ENCODE results near the gene PRKAG2. TPM values are rescaled to one million over a fixed set of nuclear protein-coding genes. Genes with fewer than 3 reads are reported as not detected.
A peak's percentile ranks its signal among the peaks of the same experiment; 100 is the strongest.

PRKAG2 gene
- total RNA-seq, 1 donor from 2014 or later, result 17.9 TPM

DNA sequence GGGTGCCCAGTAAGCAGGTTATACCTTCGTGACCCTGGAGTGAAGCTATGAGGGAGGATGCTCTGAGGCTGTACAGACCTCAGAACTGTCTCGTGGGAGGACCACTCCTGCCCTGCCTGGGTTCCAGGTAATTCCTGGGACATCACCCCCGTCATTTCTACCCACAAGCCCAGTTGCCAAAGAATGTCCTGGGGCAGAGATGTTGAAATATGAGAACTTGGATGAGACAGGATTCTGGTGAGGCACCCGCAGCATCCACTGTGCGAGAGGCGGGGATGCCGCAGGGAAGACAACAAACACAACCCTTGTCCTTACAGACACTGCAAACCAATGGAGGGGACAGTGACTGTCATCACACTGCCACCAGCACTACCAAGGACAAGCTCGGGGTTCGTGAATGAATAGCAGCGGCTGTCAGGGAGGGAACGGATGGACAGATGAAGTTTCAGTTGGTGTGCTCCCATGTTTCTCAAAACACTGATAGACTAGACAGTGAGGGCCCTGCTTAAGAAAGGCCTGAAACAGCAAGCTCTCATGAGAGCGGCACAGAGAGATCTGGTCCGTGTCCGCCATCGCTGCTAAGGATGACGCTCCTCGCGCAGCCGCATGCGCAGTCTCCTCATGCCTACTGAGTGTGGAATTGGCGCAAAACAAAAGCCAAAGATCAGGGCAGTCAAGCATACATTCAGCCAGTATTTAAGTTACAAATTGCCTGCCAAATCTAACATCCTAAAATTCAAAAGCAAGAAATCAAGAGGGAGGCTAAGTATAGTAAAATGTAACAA lies 275.2 kb downstream of the PRKAG2 start:
- no peaks in the 10 kb centered on the region for H3K9me3 Mint-ChIP-seq
- H3K27ac Mint-ChIP-seq, result no peak overlapping the region
- peaks cover 16% of the 10 kb centered on the region for H3K4me1 Mint-ChIP-seq (ENCODE audit: unreplicated experiment)
- H3K36me3 Mint-ChIP-seq, result peaks cover 4% of the 10 kb centered on the region
- DNase-seq (ENCODE audit: extremely low spot score, unreplicated experiment), result peak; percentile 39
- TF ChIP-seq, protein P1, sequence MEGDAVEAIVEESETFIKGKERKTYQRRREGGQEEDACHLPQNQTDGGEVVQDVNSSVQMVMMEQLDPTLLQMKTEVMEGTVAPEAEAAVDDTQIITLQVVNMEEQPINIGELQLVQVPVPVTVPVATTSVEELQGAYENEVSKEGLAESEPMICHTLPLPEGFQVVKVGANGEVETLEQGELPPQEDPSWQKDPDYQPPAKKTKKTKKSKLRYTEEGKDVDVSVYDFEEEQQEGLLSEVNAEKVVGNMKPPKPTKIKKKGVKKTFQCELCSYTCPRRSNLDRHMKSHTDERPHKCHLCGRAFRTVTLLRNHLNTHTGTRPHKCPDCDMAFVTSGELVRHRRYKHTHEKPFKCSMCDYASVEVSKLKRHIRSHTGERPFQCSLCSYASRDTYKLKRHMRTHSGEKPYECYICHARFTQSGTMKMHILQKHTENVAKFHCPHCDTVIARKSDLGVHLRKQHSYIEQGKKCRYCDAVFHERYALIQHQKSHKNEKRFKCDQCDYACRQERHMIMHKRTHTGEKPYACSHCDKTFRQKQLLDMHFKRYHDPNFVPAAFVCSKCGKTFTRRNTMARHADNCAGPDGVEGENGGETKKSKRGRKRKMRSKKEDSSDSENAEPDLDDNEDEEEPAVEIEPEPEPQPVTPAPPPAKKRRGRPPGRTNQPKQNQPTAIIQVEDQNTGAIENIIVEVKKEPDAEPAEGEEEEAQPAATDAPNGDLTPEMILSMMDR (conservative IDR thresholded peaks at IDR 0.05), result no peak
- H3K27me3 Mint-ChIP-seq, result no peaks in the 10 kb centered on the region
- H3K4me3 Mint-ChIP-seq, result no peak overlapping the region

DNA sequence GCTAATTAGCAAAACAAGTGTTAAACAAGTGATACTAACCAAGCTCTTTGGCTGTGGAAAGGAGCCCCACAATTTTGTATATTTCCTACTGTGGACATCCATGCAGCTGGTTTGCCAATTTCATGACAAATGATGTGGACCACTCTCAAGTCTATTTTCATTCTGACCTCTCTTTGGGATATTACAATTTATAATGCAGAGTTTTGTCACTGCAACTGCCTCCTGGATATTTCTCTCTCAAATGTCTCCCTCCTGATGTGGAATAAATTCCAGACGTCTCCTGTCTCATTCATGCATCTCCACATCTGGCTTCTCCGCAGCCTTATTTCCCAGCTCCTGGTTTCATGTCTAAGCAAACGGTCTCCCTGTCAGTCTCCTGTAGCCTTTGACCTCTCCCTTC lies 276.6 kb downstream of the PRKAG2 start:
- Mint-ChIP-seq H3K9me3 (no peaks in the 10 kb centered on the region), H3K27ac (peak overlapping the region; percentile 17), H3K36me3 (peaks cover 4% of the 10 kb centered on the region), H3K4me1 (ENCODE audit: unreplicated experiment) (peaks cover 16% of the 10 kb centered on the region), H3K4me3 (no peak overlapping the region), H3K27me3 (no peaks in the 10 kb centered on the region)
- TF ChIP-seq, protein P1 (conservative IDR thresholded peaks at IDR 0.05), result no peak
- no peak for DNase-seq (ENCODE audit: extremely low spot score, unreplicated experiment)

DNA sequence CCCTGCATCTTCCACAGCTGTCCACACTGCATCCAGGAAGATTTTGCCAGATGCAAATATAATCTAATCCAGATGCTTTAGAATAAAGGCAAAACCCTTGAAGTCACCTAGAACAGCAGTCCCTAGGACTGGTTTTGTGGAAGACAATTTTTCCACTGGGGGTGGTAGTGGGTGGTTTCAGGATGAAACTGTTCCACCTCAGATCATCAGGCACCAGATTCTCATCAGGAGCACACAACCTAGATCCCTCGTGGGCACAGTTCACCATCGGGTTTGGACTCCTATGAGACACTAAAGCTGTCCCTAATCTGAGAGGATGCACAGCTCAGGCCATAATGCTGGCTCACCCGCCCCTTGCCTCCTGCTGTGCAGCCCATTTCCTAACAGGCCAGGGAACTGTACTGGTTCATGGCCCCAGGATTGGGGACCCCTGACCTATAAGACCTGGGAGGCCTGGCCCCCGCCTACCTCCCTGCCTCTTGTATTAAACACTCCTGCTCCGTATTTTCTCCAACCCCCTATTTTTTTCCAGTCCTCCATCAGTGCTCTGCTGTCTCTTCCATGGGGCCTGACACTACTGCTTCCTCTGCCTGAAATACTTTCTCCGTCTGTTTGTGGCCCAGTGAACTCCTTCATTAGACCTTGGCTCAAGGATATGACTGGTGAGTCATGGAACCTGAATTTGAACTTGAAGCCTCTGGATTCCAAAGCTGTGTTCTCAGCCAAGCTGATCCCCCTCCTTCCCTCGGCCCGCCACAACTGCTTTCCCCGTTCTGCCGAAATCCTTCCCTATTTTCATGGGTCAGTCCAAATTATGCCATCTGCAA lies 277.3 kb downstream of the PRKAG2 start:
- TF ChIP-seq, protein P1 (conservative IDR thresholded peaks at IDR 0.05), result no peak
- DNase-seq (ENCODE audit: extremely low spot score, unreplicated experiment), result peak; percentile 36
- H3K27me3 Mint-ChIP-seq, result no peaks in the 10 kb centered on the region
- peak overlapping the region; percentile 17 for H3K27ac Mint-ChIP-seq
- H3K4me3 Mint-ChIP-seq, result no peak overlapping the region
- peaks cover 16% of the 10 kb centered on the region for H3K4me1 Mint-ChIP-seq (ENCODE audit: unreplicated experiment)
- H3K36me3 Mint-ChIP-seq, result peaks cover 4% of the 10 kb centered on the region
- no peaks in the 10 kb centered on the region for H3K9me3 Mint-ChIP-seq

DNA sequence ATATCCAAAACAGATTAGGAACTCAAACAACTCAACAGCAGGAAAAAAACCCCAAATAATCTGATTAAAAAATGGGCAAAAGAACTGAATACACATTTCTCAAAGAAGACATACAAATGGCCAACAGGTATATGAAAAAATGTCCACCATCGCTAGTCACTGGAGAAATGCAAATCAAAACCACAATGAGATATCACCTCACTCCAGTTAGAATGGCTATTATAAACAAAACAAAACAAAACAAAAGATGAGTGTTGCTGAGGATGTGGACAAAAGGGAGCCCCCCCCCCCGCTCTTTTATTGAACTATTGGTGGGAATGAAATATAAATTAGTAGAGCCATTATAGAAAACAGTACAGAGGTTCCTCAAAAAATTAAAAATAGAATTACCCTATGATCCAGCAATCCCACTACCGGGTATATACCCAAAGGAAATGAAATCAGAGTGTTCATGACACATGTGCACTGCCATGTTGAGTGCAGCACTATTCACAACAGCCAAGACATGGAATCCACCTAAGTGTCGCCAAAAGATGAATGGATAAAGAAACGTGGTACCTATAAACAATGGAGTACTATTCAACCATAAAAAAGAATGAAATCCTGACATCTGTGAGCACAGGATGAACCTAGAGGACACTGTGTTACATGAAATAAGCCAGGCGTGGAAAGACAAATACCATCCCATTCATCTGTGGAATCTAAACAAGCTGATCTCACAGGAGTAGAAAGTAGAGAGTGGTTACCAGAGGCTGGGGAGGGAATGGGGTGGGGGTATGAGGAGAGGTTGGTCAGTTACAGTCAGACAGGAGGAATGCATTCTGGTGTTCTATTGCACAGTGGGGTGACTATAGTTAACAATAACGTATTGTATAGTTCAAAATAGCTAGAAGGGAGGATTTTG lies 279.1 kb downstream of the PRKAG2 start:
- H3K36me3 Mint-ChIP-seq, result no peaks in the 10 kb centered on the region
- no peaks in the 10 kb centered on the region for H3K9me3 Mint-ChIP-seq
- no peaks in the 10 kb centered on the region for H3K27me3 Mint-ChIP-seq
- peak; percentile 6 for DNase-seq (ENCODE audit: extremely low spot score, unreplicated experiment)
- H3K4me1 Mint-ChIP-seq (ENCODE audit: unreplicated experiment), result peaks cover 16% of the 10 kb centered on the region
- TF ChIP-seq, protein P1 (conservative IDR thresholded peaks at IDR 0.05), result no peak
- H3K27ac Mint-ChIP-seq, result no peak overlapping the region
- H3K4me3 Mint-ChIP-seq, result no peak overlapping the region

DNA sequence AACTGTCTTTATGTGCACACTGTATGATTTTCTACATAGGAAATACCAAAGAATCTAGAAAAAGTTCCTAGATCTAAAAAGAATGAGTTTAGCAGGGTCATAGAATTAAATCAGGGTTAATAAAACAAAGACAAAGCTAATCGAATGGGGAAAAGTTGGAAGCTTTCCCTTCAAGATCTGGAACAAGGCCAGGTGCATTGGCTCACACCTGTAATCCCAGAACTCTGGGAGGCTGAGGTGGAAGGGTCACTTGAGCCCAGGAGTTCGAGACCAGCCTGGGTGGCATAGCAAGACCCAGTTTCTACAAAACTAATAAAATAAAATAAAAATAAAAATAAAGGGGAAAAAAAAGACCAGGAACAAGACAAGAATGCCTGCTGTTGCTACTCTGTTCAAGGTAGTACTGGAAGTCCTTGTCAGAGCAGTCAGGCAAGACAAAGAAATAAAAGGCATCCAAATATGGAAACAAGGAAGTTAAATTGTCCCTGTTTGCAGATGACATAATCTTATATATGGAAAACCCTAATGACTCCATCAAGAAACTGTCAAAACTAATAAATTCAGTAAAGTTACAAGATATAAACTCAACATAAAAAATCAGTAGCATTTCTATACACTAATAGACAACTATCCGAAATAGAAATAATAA lies 281.1 kb downstream of the PRKAG2 start:
- Mint-ChIP-seq H3K4me1 (ENCODE audit: unreplicated experiment) (peaks cover 16% of the 10 kb centered on the region), H3K36me3 (no peaks in the 10 kb centered on the region), H3K27me3 (no peaks in the 10 kb centered on the region), H3K27ac (no peak overlapping the region), H3K9me3 (no peaks in the 10 kb centered on the region), H3K4me3 (no peak overlapping the region)
- no peak for DNase-seq (ENCODE audit: extremely low spot score, unreplicated experiment)
- TF ChIP-seq, protein P1 (conservative IDR thresholded peaks at IDR 0.05), result no peak

Data from type B pancreatic cell (in vitro differentiated cells).